K562 (cell line): ENCODE results near the gene ACP6. TPM values are rescaled to one million over a fixed set of nuclear protein-coding genes. Genes with fewer than 3 reads are reported as not detected.

Source experiments
- BRF2 ChIP-seq: IDR thresholded peaks from 3 replicates; pipeline ENCODE4 v1.6.1; 2011; ENCODE audit warnings: borderline replicate concordance, mild to moderate bottlenecking; ENCODE audit not compliant: insufficient read length, insufficient read depth
- E4F1 ChIP-seq: fragments of 250-450 bp; sonication (Bioruptor Pico); IDR thresholded peaks from 2 replicates; pipeline ENCODE4 v1.5.0; 2021; ENCODE audit warnings: mild to moderate bottlenecking, borderline replicate concordance
- ETV6 ChIP-seq, 3 experiments: fragments of 150-350 bp in 1 of 3; sonication (generic) in 1 of 3; formaldehyde crosslinking in 1 of 3; IDR thresholded peaks; 2 replicates each; pipeline versions ENCODE4 v1.6.1 to v1.8.0; 2014 to 2022; ENCODE audit warnings: borderline replicate concordance in 2 of 3, low read depth in 2 of 3, antibody characterized with exemption in 1 of 3, low read length in 1 of 3, mild to moderate bottlenecking in 1 of 3, missing genetic modification reagents in 1 of 3
- MBD1 ChIP-seq: fragments of 250-450 bp; sonication (Bioruptor Pico); IDR thresholded peaks from 2 replicates; pipeline ENCODE4 v1.8.0; 2022; ENCODE audit warnings: inconsistent platforms
- MXD1 ChIP-seq: fragments of 250-450 bp; sonication (Bioruptor Pico); IDR thresholded peaks from 2 replicates; pipeline ENCODE4 v1.8.0; 2021; ENCODE audit warnings: borderline replicate concordance, mild to moderate bottlenecking, moderate library complexity; ENCODE audit not compliant: poor library complexity, severe bottlenecking
- RNF2 ChIP-seq: sonication (generic); IDR thresholded peaks from 2 replicates; pipeline ENCODE4 v1.6.1; 2016
- SAFB2 ChIP-seq: fragments of 200-400 bp; formaldehyde crosslinking; IDR thresholded peaks from 2 replicates; pipeline ENCODE4 v1.6.1; 2018; ENCODE audit warnings: borderline replicate concordance, low read length, low read depth, moderate library complexity; ENCODE audit not compliant: severe bottlenecking
- ZBTB2 ChIP-seq: fragments of 450-650 bp; IDR thresholded peaks from 2 replicates; pipeline ENCODE4 v1.6.1; 2016; ENCODE audit warnings: antibody characterized with exemption
- ZKSCAN3 ChIP-seq: fragments of 250-450 bp; sonication (Bioruptor Pico); IDR thresholded peaks from 2 replicates; pipeline ENCODE4 v1.4.0; 2020
- polyA plus RNA-seq, 8 experiments: library from polyadenylated mRNA; depleted of rRNA in 4 of 8; stranded (reverse) in 5 of 8; unstranded in 3 of 8; fragments of >200 nt; fragmentation: Nextera tagmentation in 2 of 8; fragmentation: Illumina TruSeq in 1 of 8; extraction: Ambion mirVana in 2 of 8; extraction: Trizol in 1 of 8; gene quantifications; 2 replicates each; pipeline versions ENCODE4 v1.2.1 to v1.2.3, GENCODE V29; 2011 to 2014; ENCODE audit warnings: inconsistent platforms in 1 of 8, missing spikeins in 1 of 8
- total RNA-seq, 7 experiments: library from RNA; depleted of rRNA in 6 of 7; stranded (reverse); fragments of >200 nt in 6 of 7; fragmentation: Illumina TruSeq in 2 of 7; extraction: Trizol in 2 of 7; gene quantifications; 2 replicates each; pipeline versions ENCODE4 v1.2.1 to v1.2.3, GENCODE V29; 2011 to 2021; ENCODE audit warnings: low replicate concordance in 1 of 7

The ACP6 gene
- total and polyA plus RNA-seq, 9 of the 15 experiments (the other 6 are each of a cell fraction or from before 2014, with no cell fraction given), result 0.05 to 1.4 (median 0.49) TPM

GRCh38 chr1:147600119-147601111 is 69.9 kb downstream of the ACP6 start (continued):
- no peak for TF ChIP-seq E4F1 (CRISPR knock-in tag)
- TF ChIP-seq BRF2, result no peak
- no peak for TF ChIP-seq MBD1 (CRISPR knock-in tag)
- no peak for TF ChIP-seq RNF2
- TF ChIP-seq SAFB2, result no peak
- no peak for TF ChIP-seq ZBTB2
- TF ChIP-seq ETV6 (IDR thresholded peaks at IDR 0.05; ENCODE audit: borderline replicate concordance in 1 of 2, low read depth in 2 of 2, low read length in 1 of 2), result no peak
- TF ChIP-seq ETV6 (CRISPR knock-in tag; IDR thresholded peaks at IDR 0.05; ENCODE audit: borderline replicate concordance), result no peak
- no peak for TF ChIP-seq ZKSCAN3 (CRISPR knock-in tag)
- no peak for TF ChIP-seq MXD1 (CRISPR knock-in tag)
